ENCODE measurements around the gene HFM1.
A peak's percentile ranks its signal among the peaks of the same experiment; 100 is the strongest.

The HFM1 gene

DNA sequence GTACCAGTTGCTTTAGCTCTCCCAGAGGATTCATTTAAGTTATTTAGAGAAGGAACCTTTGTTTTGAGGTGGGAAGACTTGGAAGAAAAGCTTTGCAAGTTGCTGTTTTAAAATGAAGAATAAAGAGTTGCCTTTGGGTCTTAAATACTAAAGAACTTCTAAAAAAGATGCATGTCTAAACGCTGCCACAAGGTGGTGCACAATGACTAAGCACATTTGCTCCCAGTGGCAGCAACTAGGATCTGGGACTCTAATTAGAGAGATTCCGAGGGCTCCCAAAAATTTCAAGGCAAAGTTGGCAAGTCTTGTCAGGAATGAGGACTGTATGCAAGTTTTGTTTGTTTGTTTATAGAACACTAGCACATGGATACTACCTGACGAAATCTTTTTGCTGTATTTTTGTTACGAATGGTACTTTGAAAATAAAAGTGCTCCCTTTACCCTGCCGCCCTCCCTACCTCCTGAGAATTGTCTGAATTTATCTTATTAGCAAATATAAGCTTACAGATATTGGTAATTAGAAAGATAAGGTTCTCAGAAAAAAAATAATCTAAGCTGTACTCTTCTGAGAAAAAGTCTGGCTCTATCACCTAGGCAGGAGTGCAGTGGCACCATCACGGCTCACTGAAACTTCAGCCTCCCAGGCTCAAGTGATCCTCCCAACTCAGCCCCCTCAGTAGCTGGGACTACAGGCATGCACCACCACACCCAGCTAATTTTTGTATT lies 121.8 kb downstream of the HFM1 start:
- DNase-seq (ENCODE audit: extremely low spot score, insufficient read length, low read depth) (no peak), FAIRE-seq (peak; percentile 76)

- FAIRE-seq, result no peak
- no peak for DNase-seq (ENCODE audit: extremely low spot score, insufficient read length, low read depth)
These were observed 122.9 kb downstream of the HFM1 start for GRCh38 chr1:91281782-91282181.

- DNase-seq (ENCODE audit: extremely low spot score, insufficient read length, low read depth) (no peak), FAIRE-seq (no peak)
These were observed 125.9 kb downstream of the HFM1 start for GRCh38 chr1:91278754-91279153.

DNA sequence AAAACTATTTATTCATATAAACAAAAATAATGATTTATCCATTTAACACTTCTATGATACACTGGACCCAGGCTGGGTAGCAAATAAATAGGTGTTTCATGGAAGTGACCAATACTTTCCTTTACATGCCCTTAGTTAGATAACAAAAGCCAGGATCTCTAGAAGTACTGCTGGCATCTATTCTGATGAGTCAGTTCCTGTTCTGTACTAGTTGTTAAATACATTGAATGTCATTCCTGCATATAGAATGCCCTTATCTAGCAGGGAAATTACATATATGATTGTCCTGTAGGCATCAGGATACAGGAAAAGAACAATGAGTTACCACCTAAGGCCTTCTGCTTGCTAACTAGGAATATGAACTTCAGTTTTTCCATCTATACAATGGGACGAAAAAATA lies 130.8 kb downstream of the HFM1 start:
- FAIRE-seq (no peak), DNase-seq (ENCODE audit: extremely low spot score, insufficient read length, low read depth) (no peak)

DNA sequence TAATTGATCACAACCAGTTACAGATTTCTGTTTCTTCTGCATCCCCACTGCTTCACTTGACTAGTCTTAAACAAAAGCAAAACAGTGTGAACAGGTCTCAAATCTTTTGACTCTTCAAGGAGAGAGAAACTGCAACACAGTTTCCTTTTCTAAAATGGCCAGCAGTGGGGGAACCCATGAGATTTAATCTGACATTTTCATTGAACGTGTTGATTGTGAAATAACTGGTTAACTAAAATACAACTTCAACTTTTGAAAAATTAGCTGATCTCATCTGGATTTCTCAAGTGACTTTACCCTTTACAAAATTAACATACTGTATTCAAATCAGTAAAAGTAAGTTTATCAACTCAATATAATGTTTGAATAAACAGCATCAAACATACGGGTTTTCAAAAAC lies 143.0 kb downstream of the HFM1 start:
- DNase-seq (ENCODE audit: extremely low spot score, insufficient read length, low read depth), result no peak
- no peak for FAIRE-seq

- FAIRE-seq (no peak), DNase-seq (ENCODE audit: extremely low spot score, insufficient read length, low read depth) (no peak)
These were observed 159.2 kb downstream of the HFM1 start for GRCh38 chr1:91245435-91245834.

DNA sequence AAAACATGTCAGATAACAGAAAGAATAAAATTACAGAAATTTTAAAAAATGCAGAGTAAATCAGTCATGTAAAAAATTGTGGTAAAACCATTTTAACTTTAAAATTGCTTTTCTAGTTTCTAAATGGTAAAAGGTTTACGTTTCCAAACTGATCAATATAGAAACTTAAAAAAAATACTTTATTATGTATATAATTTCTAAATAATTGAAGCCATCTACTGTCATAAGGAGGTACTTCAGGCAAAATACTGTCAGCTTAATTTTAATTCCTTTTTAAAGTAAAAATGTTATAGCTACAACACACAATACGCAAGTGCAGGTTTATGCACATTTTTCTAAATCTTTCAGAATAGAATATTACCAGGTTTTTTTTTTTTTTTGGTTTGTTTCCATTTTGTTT lies 159.9 kb downstream of the HFM1 start:
- no peak for FAIRE-seq
- no peak for DNase-seq (ENCODE audit: extremely low spot score, insufficient read length, low read depth)

DNA sequence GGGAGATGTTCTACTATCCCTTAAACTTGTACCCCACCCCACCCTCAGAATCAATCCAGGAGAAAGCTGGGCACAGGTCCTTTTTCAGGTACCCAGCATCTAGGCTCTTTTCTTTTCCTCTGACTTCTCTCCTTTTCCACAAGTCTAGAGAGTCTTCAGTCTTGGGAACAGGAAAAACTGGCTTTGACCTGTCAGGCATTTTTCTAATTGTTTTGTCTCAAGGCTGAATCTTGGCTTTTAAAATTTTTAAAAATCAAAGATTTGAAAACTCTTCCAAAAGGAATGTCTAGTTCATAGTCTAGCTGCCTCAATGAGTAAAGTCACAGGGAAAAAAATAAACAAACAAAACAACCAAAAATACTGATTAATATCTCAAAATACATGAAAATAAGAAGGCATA lies 161.5 kb downstream of the HFM1 start:
- FAIRE-seq, result no peak

GRCh38 chr1:91234181-91234580 lies 170.5 kb downstream of the HFM1 start:
- no peak for FAIRE-seq
- DNase-seq (ENCODE audit: extremely low spot score, insufficient read length, low read depth), result no peak

More for the DNA sequence above, 161.5 kb downstream of the HFM1 start:
- DNase-seq (ENCODE audit: extremely low spot score, insufficient read length, low read depth), result no peak

DNA sequence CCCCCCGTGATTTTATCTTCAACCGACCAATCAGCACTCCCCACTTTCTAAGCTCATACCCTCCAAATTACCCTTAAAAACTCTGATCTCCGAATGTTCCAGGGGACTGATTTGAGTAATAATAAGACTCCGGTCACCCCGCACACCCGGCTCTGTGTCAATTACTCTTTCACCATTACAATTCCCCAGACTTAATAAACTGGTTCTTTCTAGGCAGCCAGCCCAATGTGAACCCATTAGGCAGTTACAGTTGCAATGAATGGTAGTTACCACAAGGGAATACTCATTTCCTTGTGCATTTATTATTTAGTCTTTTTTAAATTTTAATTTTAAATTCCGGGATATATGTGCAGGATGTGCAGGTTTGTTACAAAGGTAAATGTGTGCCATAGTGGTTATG lies 177.9 kb downstream of the HFM1 start:
- DNase-seq (ENCODE audit: extremely low spot score, insufficient read length, low read depth), result no peak
- FAIRE-seq, result no peak

- no peak for FAIRE-seq
- DNase-seq (ENCODE audit: extremely low spot score, insufficient read length, low read depth), result no peak
These were observed 179.8 kb downstream of the HFM1 start for GRCh38 chr1:91224878-91225277.

- no peak for DNase-seq (ENCODE audit: extremely low spot score, insufficient read length, low read depth)
- FAIRE-seq, result no peak
These were observed 183.6 kb downstream of the HFM1 start for GRCh38 chr1:91221017-91221416.

DNA sequence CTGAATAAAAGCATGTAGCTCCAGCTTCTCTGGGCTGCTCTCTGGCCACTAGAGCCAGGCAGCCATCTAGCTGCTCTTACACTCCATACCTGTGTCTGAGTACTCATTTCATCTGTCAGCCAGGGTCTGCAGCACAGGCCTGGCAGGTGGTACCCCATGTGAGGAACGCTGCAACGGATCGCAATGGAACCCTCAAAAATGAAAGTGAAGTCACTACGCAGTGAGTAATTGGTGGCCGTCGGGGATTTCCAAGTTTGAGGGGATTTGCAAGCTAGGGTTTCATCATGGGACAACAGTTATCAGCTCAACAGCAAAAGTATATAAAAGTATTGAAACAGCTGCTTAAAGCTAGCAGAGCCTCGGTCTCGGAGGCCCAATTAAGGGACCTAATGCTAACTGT lies 186.7 kb downstream of the HFM1 start:
- FAIRE-seq (no peak), DNase-seq (ENCODE audit: extremely low spot score, insufficient read length, low read depth) (no peak)
